ENCODE measurements around the gene RAP1GDS1.

RAP1GDS1 gene

GRCh38 chr4:98260579-98261404, at the start of gene RAP1GDS1:
Gene RAP1GDS1 (plus strand): TSS chr4:98261384. CDS start chr4:98261566, 182 bp downstream.
- peak within 1 kb of the TSS; percentile 86 for H3K4me3 ChIP-seq (ENCODE audit: control insufficient read depth, low read depth, low read length)
- peak; percentile 90 for DNase-seq (ENCODE audit: low read depth)
- no peak for TF ChIP-seq CTCF (IDR thresholded peaks at IDR 0.05; ENCODE audit: control insufficient read depth, insufficient read depth, low read depth, low read length, missing control alignments)

GRCh38 chr4:98222306-98222705, 38.9 kb upstream of the RAP1GDS1 start:
- no peak for DNase-seq (ENCODE audit: low read depth)
- H3K4me3 ChIP-seq (ENCODE audit: control insufficient read depth, low read depth, low read length): no peak overlapping the region
- TF ChIP-seq CTCF (IDR thresholded peaks at IDR 0.05; ENCODE audit: control insufficient read depth, insufficient read depth, low read depth, low read length, missing control alignments): no peak

- no peak for TF ChIP-seq CTCF (IDR thresholded peaks at IDR 0.05; ENCODE audit: control insufficient read depth, insufficient read depth, low read depth, low read length, missing control alignments)
- no peak for DNase-seq (ENCODE audit: low read depth)
- H3K4me3 ChIP-seq (ENCODE audit: control insufficient read depth, low read depth, low read length): no peak overlapping the region
These were observed 34.8 kb upstream of the RAP1GDS1 start for GRCh38 chr4:98226396-98226795.

- no peak for DNase-seq (ENCODE audit: low read depth)
- TF ChIP-seq CTCF (IDR thresholded peaks at IDR 0.05; ENCODE audit: control insufficient read depth, insufficient read depth, low read depth, low read length, missing control alignments): no peak
- no peak overlapping the region for H3K4me3 ChIP-seq (ENCODE audit: control insufficient read depth, low read depth, low read length)
These were observed 30.2 kb upstream of the RAP1GDS1 start for GRCh38 chr4:98230961-98231360.

GRCh38 chr4:98232202-98232601, 29.0 kb upstream of the RAP1GDS1 start:
- DNase-seq (ENCODE audit: low read depth): no peak
- no peak for TF ChIP-seq CTCF (IDR thresholded peaks at IDR 0.05; ENCODE audit: control insufficient read depth, insufficient read depth, low read depth, low read length, missing control alignments)
- H3K4me3 ChIP-seq (ENCODE audit: control insufficient read depth, low read depth, low read length): no peak overlapping the region

- H3K4me3 ChIP-seq (ENCODE audit: control insufficient read depth, low read depth, low read length): no peak overlapping the region
- DNase-seq (ENCODE audit: low read depth): no peak
- TF ChIP-seq CTCF (IDR thresholded peaks at IDR 0.05; ENCODE audit: control insufficient read depth, insufficient read depth, low read depth, low read length, missing control alignments): no peak
These were observed 24.0 kb upstream of the RAP1GDS1 start for GRCh38 chr4:98237204-98237603.

Measured in AG09309 (cell line).